NCI-H510A (cell line): ENCODE results near the gene NTHL1.

ENCODE experiments used
- DNase-seq: peaks from one replicate; lab custom pipeline; 2025; lab: John Stamatoyannopoulos, UW

Gene NTHL1

DNA sequence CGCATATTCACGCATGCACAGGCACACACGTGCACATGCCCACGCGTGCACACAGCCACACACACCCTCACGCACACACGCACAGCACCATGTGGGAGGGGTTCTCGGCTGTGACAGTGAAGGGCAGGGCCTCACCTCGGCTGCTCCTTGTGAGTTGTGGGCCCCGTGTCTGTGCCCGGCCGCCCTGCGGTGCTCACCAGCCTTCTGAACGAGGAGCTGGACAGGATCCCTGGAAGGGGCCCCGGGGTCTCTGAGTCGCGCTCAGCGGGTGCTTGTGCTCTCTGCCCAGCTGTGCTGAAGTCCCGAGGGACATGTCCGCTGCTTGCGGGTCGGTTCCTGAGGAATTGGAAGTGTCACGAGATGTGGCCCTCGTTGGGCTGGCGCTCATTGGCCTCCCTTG is 16.2 kb upstream of the NTHL1 start:
- DNase-seq, result no peak

DNA sequence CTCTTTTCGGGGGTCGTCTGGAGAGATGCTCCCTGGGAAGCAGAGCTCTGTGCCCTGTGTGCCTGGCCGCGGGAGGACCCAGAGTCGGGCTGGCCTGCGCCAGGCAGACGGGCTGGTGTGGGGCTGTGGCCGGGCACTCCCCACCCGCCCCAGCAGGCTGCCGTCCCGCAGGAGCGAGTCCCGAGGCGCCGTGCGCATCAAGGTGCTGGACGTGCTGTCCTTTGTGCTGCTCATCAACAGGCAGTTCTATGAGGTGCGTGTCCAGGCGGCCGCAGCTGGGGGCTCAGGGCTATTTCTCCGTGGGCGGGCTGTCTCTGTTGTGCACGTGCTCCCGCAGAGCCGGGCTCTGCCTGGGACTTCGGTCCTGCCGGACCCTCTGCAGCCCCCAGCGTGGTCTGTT is 15.2 kb upstream of the NTHL1 start:
- DNase-seq, result no peak

DNA sequence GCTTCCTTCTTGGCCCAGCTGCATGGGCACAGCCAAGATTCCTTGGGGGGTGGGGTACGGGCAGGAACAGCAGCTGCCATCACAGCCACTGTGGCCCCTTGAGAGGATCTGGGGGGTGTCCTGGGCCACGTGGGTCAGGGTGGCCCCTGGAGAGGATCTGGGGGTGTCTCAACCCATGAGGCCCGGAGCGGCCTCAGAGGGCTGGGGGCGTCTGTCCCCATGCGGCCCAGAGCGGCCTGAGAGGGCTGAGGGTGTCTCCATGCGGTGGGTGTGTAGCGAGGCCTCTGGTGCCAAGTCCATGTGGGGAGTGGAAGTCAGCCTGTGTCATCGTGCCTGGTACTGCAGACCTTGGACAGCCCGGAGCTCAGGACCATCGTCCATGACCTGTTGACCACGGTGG is 13.9 kb upstream of the NTHL1 start:
- DNase-seq, result no peak

DNA sequence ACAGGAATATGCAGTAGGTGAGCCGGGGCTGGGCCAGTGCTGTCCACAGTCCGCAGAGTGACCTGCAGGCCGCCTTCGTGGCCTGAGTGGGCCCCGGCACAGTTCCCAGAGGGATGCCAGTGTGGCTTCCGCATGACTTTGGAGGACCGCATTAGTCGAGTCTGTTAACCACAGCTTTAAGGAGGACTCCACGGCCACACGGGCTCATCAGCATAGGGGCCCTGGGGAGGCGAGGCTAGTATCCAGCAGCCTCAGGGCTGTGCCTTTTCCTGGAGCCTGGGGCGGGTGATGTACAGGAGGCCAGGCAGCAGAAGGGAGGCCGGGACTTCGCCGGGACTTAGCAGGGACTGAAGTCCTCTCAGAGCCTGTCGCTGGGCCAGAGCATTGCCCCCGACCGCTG is 13.4 kb upstream of the NTHL1 start:
- DNase-seq, result no peak

DNA sequence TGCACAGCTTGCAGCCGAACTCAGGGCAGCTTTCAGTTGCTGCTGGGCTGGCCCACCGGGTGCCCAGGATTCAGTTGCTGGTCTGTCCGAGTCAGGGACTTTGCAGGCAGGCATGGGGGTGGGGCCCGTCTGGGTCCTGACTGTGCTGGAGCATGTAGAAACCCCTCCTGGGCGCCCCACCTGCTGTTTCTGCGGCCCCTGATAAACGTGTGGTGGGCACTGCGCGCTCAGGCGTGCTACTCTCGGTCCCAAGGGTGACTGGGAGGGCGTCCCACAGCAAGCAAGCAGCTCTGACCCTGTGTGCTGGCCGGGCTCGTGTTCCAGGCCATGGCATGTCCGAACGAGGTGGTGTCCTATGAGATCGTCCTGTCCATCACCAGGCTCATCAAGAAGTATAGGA is 12.7 kb upstream of the NTHL1 start:
- no peak for DNase-seq

DNA sequence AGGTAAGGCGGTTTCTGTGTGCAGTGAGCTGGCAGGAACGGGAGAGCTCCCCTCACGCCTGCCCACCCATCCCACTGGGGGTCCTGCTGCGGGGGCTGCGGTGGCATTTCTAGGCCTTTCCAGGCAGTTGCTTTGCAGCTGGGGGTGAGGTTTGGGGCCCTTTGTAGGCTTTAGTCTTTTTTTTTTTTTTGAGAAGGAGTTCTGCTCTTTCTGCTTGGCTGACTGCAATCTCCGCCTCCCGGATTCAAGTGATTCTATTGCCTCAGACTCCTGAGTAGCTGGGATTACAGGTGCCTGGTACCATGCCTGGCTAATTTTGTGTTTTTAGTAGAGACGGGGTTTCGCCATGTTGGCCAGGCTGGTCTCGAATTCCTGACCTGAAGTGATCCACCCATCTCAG is 11.2 kb upstream of the NTHL1 start:
- no peak for DNase-seq

DNA sequence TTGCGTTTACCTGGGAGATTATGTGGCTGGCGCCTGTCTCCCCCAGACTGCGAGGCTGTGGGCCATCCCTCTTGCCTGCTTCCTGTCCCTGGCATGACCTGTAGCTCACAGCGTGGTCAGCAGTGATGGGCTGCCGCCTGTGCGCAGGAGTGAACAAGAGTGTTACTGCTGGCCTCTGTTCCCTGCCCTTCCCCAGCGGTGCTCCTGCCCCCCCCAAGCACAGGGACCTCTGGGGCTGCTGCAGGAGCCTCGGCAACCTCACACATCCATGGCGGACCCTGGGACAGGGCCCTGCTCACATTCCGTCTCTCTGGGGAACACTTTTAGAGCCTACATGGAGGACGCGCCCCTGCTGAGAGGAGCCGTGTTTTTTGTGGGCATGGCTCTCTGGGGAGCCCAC is 10.8 kb upstream of the NTHL1 start:
- DNase-seq, result no peak

DNA sequence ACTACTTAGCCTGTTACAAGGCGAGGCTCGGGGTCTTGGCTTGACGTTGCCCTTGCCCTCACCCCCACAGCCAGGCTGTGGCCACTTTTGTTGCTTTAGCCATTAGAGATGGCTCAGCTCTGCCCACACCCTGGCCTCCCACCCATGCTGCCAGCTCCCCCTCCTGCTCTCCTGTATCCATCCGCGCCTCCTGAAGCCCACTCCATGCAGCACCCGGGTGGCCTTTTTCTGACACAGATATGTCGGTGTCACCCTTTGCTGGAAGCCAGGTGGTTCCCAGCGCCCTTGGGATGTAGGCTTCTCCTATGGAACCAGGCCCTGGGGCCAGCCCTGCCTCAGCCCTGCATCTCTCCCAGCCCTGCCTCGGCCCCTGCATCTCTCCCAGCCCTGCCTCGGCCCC is 9.8 kb upstream of the NTHL1 start:
- no peak for DNase-seq

DNA sequence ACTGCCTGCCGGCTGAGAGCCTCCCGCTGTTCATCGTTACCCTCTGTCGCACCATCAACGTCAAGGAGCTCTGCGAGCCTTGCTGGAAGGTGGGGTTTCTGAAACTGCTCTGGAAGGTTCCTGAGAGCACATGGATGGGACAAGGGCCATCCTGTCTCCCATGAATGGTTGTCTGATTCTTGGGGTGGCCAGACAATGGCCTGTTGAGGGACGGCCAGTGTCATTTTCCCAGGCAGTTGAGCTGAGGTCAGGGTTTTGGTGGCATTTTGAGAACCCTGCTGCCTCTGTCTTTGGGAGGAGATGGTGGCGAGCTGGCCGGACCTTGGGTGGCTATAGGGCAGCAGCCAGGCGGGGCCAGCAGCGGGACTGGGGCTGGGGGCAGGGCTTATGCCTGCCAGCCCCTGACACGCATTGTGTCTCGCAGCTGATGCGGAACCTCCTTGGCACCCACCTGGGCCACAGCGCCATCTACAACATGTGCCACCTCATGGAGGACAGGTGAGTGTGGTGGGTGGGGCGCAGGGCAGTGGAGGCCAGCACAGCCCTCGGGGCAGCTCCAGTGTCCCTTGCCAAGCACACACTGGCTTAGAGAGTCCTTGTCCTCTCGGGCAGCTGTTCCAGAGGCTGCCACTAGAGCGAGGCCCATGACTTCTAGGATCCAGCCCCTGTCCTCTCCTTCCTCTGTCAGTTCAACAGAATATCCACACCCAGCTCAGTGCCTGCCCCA is 9.2 kb upstream of the NTHL1 start:
- no peak for DNase-seq

DNA sequence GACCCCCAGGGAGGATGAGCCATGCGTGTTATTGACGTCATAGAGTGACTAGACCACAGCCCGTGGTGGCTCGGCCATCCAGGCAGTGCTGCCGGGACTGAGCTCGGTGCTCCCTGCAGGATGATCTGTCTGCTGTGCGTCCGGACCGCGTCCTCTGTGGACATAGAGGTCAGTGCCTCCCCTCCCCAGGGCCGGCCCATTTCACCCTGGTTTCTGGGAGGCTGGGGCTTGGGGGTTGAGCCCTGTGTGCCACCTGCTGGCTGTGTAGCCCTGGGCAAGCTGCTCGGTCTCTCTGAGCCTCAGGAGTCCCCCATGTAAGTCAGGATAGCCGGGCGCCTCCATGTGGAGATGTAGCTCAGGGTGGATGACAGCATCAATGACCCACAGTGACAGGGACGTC is 8.4 kb upstream of the NTHL1 start:
- no peak for DNase-seq

DNA sequence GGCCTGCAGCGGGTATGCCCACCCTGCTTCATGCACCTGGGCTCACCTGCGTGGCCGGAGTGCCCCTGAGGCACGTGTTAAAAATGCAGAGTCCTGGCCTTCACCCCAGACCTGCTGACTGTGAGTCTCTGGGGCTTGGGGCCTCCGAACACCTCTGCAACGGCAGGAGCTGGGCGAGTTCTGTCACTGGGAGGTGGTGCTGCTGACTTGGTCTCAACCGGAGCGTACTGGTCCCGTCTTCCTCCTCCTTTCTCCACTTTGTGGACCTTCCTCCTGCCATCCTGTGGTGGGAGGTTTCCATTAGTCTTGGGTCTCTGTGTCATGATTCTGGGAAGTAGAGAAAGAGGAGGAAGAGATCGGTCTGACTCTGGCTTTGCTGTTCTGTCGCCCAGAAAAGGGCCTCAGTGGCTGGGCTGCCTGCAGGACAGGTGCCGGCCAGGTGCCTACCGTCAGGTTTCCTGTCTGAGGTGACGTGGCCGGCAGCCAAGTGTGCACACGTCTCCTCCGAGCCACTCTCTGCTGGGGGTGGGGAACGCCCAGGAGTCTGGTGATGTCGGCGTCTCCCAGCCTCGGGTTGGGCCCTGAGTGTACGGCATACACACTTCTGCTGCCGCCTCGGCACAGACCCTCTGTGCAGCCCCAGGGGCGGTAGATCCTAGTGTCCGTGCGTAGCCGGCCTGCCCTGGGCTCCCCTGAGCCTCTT is 7.1 kb upstream of the NTHL1 start:
- DNase-seq, result peak; percentile 89

DNA sequence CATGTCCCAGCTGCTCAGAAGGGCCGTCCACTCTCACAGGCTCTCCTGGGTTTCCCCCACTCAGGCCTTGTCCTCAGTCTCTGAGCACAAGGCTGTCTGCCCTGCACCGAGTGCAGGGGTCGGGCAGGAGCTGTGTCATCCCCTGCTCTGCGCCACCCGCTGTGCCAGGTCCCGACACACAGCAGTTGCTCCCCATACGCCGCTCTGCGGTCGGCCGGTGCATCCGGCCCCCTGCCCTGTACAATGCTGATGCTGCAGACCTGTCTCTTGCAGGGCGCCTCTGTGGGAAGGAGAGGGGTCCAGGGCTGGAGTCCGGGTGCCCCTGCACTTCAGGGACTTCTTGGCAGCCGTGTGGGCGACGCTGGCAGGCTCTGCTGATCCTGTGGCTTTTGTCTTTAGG is 6.3 kb upstream of the NTHL1 start:
- no peak for DNase-seq

DNA sequence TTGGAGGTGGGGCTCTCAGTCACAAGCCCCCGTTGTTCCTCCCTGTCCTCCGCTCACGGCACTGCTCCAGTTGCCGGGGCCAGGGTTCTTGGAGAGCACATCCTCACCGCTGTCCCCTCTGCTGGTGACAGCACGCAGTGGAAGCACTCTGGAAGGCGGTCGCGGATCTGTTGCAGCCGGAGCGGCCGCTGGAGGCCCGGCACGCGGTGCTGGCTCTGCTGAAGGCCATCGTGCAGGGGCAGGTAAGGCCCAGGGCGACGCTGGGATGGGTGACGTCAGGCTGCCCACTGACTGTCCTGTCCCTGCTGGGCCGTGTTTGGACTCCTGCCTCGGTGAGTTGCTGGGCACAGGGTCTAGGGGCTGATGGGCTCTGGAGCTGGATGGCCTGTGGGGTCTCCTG is 5.6 kb upstream of the NTHL1 start:
- DNase-seq, result no peak

DNA sequence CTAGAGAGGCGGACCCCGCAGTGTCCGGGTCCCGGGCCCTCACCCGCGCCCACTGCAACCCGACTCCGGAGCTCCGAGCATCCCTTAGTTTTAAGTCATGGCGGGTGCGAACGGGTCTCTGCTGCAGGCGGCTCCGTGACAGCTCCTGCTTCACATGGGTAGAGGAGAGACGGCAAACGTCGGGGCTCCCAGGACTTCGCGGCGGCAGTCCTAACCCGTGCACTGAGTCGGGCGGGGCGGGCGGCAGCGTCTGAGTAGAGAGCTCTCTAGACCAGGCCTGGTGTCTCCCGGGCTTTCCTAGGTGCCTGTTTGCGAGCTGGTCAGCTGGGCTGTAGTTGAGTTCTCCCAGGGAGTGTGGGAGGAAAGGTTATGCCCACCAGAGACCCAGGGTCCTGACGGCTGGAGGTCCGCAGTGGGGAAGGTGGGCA is 496 bp upstream of the NTHL1 start:
- no peak for DNase-seq

DNA sequence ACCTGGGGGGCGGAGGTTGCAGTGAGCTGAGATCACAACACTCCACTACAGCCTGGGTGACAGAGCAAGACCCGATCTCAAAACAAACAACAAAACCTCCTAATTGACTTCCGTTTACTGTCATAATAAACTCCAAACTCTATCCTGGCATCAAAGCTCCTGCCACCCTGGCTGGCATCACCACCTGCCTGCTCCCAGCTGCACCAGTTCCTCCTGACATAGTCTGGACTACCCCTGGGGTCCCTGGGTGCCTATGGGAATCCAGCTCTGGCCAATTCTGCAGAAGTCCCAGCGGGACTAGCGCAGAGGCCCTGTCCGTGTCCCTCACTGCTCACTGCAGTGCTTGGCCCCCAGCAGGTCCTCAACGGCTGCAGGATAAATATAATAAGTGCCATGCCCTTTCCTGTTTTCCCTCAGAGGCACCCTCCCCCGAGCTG is 723 bp downstream of the NTHL1 start:
- no peak for DNase-seq

DNA sequence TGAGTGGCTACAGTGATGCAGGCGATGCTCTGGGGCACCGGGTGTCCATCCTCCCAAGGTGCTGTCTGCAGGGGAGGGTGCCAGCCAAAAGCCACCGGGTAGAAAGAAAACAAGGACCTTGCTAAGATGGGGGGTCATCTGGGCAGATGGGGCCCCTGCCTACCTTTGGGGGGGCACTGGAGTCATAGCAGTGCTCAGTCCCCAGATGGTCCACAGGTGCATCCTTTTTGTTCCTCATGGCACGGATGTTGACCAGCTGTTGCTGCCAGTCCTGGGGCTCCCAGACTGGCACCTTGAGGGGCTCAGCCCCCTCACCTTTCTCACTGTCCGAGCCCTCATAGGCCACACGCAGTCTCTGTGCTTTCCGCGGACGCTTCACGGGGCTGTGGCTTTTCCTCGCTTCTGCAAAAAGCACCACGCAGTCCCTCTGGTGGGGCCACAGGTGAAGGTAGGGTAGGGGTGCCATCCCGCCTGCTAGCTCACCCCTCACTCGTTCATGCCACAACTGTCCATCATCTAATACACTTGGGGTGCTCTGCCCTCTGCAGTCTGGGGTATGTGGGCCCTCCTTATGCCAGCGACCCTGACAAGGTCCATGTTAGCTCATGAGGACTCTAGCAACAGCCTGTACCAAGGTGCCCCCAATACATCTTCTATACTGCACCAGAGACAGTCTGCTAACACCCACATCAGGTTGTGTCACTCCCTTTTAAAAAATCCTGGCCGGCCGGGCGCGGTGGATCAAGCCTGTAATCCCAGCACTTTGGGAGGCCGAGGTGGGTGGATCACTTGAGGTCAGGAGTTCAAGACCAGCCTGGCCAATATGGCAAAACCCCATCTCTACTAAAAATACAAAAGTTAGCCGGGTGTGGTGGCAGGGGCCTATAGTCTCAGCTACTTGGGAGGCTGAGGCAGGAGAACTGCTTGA is 1.4 kb downstream of the NTHL1 start:
- no peak for DNase-seq

DNA sequence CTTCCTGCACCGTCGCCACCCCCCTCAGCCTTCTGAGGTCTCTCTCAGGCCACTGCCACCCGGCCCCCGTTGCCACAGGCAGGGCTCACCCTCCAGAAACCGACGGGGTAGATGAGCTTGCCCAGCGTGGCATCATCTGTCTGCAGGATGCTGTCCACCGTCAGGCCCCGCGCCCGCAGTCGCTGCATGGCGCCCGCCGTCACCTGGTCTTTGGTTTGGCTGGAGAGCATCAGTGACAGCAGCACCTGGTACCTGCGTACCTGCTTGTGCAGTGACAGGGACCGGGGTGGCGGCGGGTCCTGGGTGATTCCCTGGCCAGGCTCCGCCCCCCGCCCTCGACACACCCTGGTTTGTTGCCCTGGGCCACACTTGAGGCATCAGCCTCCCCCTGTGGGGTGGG is 3.1 kb downstream of the NTHL1 start:
- DNase-seq, result no peak

DNA sequence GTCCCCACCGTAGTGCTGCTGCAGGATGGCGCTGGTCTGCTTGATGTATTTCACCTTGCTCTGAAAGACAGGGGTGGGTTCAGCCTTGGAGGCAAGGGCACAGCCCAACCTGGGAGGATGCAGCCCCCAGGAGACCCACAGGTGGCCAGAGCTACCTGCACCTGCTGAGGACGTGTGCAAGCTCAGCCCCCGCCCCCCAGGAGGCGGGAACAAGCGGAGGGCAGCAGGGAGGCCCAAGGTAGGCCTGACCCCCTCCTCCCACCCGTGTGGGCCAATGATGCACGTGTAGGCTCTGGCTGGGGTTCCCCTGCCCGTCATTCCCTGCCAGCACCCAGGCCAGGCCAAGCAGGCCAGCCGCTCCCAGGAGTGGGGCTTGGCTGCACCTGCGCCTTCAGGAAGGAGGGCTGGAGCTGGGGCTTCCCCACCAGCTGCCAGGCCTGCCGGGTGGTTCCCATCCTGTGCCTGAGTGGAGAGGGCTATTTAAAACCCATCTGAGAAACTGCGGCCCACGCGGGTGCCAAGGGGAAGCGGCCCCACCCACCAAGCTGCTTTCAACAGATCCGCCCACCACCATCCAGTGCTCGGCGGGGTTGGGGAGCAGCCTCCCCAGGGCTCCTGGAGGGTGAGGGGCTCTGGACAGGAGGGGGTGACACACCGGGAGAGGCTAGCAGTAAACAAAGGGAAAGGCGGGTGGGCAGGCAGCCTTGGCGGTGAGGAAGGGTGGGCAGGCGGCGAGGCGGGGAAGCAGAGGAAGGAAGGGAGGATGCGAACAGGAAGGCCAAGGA is 3.8 kb downstream of the NTHL1 start:
- peak; percentile 80 for DNase-seq

DNA sequence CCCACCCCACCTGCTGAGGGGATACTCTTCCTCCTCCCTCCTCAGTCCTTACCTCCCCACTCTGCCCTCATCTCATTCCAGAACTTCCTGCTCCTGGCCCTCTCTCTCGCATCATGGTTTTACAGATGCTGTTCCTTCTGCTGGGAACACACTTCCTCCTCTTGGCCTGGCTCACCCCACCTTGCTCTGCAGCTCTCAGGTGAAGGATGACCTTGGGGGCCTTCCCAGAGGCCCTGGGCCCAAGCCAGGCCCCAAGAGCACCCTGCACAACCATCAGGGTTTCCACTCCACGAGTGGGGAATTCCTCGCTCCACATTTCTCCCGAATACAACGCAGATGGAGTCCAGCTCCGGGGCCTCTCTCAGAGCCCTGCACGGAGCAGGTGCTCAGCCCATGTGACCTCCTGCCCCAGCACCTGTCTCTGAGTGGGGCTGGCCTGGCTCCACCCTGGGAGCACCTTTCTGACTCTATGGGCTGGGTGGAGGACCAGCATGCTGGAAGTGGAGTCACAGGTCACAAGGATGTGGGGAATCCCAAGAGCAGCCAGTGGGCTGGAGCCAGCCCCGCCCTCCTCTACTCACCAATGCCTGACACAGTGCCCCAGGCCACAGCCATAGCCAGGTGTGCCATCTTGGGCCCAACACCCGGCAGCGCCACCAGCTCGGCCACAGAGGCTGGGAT is 4.5 kb downstream of the NTHL1 start:
- peak; percentile 69 for DNase-seq

DNA sequence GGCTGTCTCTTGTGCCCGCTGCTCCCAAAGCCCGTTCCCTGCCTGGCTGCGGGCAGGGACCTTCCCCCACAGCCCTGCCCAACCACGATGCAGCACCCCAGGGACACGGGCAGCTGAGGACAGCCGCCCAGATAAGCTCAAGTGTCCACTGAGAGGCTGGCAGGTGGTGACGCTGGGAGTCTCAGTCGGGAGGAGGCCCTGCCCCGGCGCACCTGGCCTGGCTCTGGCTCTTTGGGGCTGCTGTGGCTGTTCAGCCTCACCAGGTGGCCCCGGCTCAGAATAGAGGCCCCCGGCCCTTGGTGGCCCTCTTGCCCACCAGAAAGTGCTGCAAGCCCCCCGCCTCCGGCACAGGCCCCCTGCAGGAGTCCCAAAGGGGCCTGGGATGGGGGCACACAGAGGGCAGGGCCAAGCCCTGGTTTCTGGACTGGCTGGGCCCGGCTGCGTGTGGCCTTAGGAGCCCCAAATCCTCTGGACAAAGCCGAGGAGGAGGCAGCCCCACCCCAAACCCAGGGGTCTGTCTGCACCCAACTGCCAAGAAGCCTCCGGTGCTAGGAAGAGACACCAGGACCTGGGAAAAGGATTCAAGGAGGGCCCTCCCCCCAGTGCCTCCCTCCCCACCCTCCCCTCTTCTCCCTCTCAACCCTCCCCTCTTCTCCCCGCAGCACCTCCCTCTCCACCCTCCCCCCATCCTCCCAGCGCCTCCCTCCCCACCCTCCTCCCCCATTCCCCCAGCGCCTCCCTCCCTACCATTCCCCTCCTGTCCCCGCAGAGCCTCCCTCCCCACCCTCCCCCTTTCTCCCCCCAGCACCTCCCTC is 5.3 kb downstream of the NTHL1 start:
- peak; percentile 87 for DNase-seq
